OCI-LY1 (cell line): ENCODE data around the gene NDUFB7.
"Not testable (repeated sequence)": the region's sequence is repeated elsewhere in the genome, so short reads cannot be mapped to it uniquely, and the experiment has no call there.

Source experiments
- H2AFZ ChIP-seq: fragments of 200-600 bp; sonication (generic), shearing (Covaris generic); 2 replicates; pipeline ENCODE4 v1.6.0; 2014; ENCODE audit warnings: antibody characterized with exemption, mild to moderate bottlenecking, low read length
- H3F3A ChIP-seq: fragments of 200-600 bp; sonication (generic), shearing (Covaris generic); 2 replicates; pipeline ENCODE4 v1.6.0; 2014; ENCODE audit warnings: mild to moderate bottlenecking, antibody characterized with exemption, low read length, moderate library complexity; ENCODE audit not compliant: insufficient read depth
- H3K27ac ChIP-seq: fragments of 200-600 bp; sonication (generic); 2 replicates; pipeline ENCODE4 v1.5.1; 2014; ENCODE audit warnings: low read length, mixed run types, mild to moderate bottlenecking, low read depth; ENCODE audit not compliant: poor library complexity, severe bottlenecking
- H3K27me3 ChIP-seq: fragments of 200-600 bp; sonication (generic); 2 replicates; pipeline ENCODE4 v1.6.0; 2014; ENCODE audit warnings: antibody characterized with exemption, mild to moderate bottlenecking, low read length, moderate library complexity; ENCODE audit not compliant: insufficient read depth
- H3K36me3 ChIP-seq: fragments of 200-600 bp; sonication (generic); 2 replicates; pipeline ENCODE4 v1.6.1; 2014; ENCODE audit warnings: mild to moderate bottlenecking, antibody characterized with exemption, low read length, moderate library complexity, mixed read lengths; ENCODE audit not compliant: insufficient read depth
- H3K4me1 ChIP-seq: fragments of 200-600 bp; sonication (generic); 2 replicates; pipeline ENCODE4 v1.5.1; 2014; ENCODE audit warnings: mild to moderate bottlenecking, low read length, moderate library complexity; ENCODE audit not compliant: insufficient read depth, severe bottlenecking
- H3K4me2 ChIP-seq: fragments of 200-600 bp; sonication (generic), shearing (Covaris generic); 2 replicates; pipeline ENCODE4 v1.6.1; 2014; ENCODE audit warnings: low read length
- H3K4me3 ChIP-seq: fragments of 200-600 bp; sonication (generic); 2 replicates; pipeline ENCODE4 v1.5.1; 2014; ENCODE audit warnings: low read length, low read depth, mild to moderate bottlenecking, mixed read lengths; ENCODE audit not compliant: poor library complexity, severe bottlenecking
- H3K79me2 ChIP-seq: fragments of 200-600 bp; shearing (Covaris generic); 2 replicates; pipeline ENCODE4 v1.6.1; 2016; ENCODE audit warnings: mixed run types, low read length, mixed read lengths; ENCODE audit not compliant: insufficient read depth
- H3K9ac ChIP-seq: fragments of 200-600 bp; sonication (generic), shearing (Covaris generic); 2 replicates; pipeline ENCODE4 v1.6.1; 2014; ENCODE audit warnings: mild to moderate bottlenecking, low read length, mixed read lengths
- H3K9me2 ChIP-seq: fragments of 200-600 bp; sonication (generic), shearing (Covaris generic); 2 replicates; pipeline ENCODE4 v1.6.1; 2014; ENCODE audit warnings: low read depth, mild to moderate bottlenecking, low read length, mixed read lengths
- H3K9me3 ChIP-seq: fragments of 200-600 bp; shearing (Covaris generic); 2 replicates; pipeline ENCODE4 v1.6.1; 2014; ENCODE audit warnings: low read length, mixed read lengths
- H4K20me1 ChIP-seq: fragments of 200-600 bp; sonication (generic), shearing (Covaris generic); 2 replicates; pipeline ENCODE4 v1.6.0; 2016; ENCODE audit warnings: mild to moderate bottlenecking, low read length; ENCODE audit not compliant: insufficient read depth
- EZH2 ChIP-seq: fragments of 200-600 bp; sonication (generic), shearing (Covaris generic); IDR thresholded peaks from 2 replicates; pipeline ENCODE4 v1.8.0; 2017; ENCODE audit warnings: borderline replicate concordance, mixed run types, mild to moderate bottlenecking, antibody characterized with exemption, low read length, moderate library complexity, mixed read lengths
- TF ChIP-seq, protein P1 (sequence below): fragments of 200-600 bp; sonication (generic), shearing (Covaris generic); IDR thresholded peaks from 2 replicates; pipeline ENCODE4 v1.5.1; 2017; ENCODE audit warnings: mild to moderate bottlenecking, antibody characterized with exemption, low read length, moderate library complexity, mixed read lengths

The NDUFB7 gene

DNA sequence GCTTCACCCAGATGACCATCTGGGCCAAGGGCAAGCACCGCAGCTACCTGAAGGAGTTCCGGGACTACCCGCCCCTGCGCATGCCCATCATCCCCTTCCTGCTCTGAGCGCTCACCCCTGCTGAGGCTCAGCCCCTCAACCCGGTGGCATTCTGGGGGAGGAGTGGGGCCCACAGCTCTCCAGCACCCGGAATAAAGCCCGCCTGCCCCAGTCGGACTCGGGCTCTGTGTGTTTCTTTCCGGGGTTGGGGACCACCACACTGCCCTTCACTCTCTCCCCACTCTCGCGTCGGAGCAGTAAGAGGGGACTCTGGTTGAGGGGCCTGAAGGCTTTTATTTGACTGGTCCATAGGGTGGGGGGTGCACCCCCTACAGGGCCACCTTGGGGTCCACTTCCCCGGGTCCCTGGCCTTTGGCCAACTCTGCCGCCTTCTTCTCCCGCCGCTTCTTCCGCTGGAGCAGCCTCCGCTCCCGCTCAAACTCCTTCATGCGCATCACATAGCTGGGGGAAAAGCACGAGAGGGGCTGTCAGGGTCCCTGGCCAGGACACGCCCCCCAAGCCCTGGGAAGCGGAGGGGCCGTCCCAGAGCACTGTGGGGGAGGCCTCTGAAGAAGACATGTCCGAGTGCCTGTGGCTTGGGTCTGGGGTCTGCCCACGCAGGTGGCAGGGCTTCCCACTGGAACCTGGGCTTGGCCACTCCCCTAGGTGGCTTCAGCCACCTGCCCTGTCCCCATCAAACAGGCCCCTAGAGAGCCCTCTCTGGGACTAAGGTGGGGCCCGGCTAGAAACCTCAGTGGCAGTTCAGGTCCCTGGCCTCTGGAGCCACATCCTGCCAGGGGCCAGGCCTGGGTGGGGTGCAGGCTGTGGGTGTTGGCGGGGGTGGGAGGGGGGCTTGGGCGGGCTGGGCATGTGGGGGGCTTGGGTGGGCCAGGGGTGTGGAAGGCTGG, 5.8 kb downstream of the NDUFB7 start:
- peaks cover 3% of the 10 kb centered on the region; the same call in 1 of the 2 replicates for H3K79me2 ChIP-seq
- peaks cover 33% of the 10 kb centered on the region; the same call in 1 of the 2 replicates for H3K36me3 ChIP-seq
- no peak overlapping the region for H3K9ac ChIP-seq
- no peak overlapping the region for H3K4me3 ChIP-seq
- H3K27ac ChIP-seq: no peak overlapping the region
- peaks cover 11% of the 10 kb centered on the region for H3K4me1 ChIP-seq
- no peaks in the 10 kb centered on the region for H3K9me3 ChIP-seq
- H3K9me2 ChIP-seq: no peaks in the 10 kb centered on the region
- H3K27me3 ChIP-seq: no peaks in the 10 kb centered on the region
- H3K4me2 ChIP-seq: no peak overlapping the region
- TF ChIP-seq, protein P1, sequence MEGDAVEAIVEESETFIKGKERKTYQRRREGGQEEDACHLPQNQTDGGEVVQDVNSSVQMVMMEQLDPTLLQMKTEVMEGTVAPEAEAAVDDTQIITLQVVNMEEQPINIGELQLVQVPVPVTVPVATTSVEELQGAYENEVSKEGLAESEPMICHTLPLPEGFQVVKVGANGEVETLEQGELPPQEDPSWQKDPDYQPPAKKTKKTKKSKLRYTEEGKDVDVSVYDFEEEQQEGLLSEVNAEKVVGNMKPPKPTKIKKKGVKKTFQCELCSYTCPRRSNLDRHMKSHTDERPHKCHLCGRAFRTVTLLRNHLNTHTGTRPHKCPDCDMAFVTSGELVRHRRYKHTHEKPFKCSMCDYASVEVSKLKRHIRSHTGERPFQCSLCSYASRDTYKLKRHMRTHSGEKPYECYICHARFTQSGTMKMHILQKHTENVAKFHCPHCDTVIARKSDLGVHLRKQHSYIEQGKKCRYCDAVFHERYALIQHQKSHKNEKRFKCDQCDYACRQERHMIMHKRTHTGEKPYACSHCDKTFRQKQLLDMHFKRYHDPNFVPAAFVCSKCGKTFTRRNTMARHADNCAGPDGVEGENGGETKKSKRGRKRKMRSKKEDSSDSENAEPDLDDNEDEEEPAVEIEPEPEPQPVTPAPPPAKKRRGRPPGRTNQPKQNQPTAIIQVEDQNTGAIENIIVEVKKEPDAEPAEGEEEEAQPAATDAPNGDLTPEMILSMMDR: no peak
- TF ChIP-seq EZH2: no peak
- H2AFZ ChIP-seq: no peak overlapping the region
- H3F3A ChIP-seq: no peaks in the 10 kb centered on the region
- no peaks in the 10 kb centered on the region for H4K20me1 ChIP-seq

DNA sequence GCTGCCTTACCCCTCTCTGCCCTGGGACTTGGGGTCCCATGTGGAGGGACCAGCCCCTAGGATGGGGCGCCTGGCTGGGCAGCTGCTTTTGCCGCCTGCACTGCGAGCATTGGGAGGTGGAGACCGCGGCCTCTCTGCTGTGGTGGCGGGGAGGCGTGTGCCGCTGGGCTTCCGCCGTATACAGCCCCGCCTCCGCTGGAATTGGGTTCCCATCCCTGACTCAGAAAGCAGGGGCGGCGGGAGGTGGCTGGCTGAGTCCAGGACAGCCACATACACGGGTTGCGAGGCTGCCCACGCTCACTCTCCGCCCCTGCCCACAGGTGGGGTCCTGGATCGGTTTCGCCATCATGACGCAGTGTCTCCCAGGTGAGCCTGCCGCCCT, 6.6 kb downstream of the NDUFB7 start:
- Histone ChIP-seq H3K4me2 (no peak overlapping the region), H3K9me3 (no peaks in the 10 kb centered on the region), H4K20me1 (no peaks in the 10 kb centered on the region), H3F3A (no peaks in the 10 kb centered on the region), H3K4me3 (no peak overlapping the region), H3K27ac (no peak overlapping the region), H3K36me3 (peaks cover 33% of the 10 kb centered on the region; the same call in 1 of the 2 replicates), H3K27me3 (no peaks in the 10 kb centered on the region), H3K9ac (no peak overlapping the region), H3K79me2 (no peaks in the 10 kb centered on the region), H3K4me1 (peaks cover 10% of the 10 kb centered on the region), H3K9me2 (no peaks in the 10 kb centered on the region), H2AFZ (no peak overlapping the region)
- no peak for TF ChIP-seq EZH2
- TF ChIP-seq, protein P1: no peak

DNA sequence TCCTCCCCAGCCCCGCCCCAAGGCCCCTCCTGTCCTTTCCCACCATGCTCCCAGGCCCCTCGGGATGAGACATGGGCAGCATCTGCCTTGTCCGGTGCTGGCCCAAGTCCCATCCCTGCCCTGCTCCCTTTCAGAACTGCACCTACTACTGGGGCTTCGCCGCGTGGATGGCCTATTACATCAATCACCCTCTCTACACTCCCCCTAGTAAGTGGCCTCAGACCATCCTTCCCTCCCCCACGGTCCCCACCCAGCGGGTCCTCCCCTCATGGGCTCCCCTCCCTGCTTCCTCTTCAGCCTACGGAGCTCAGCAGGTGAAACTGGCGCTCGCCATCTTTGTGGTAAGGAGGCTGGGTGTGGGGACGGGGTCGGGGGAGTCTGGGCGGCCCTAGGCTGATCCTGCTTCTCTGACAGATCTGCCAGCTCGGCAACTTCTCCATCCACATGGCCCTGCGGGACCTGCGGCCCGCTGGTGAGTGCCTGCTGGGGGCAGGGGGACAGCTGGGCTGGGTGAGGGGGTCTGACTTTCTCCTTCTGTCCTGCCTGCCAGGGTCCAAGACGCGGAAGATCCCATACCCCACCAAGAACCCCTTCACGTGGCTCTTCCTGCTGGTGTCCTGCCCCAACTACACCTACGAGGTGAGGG, 7.1 kb downstream of the NDUFB7 start:
- Histone ChIP-seq H3K36me3 (peaks cover 33% of the 10 kb centered on the region; the same call in 1 of the 2 replicates), H3K4me1 (peaks cover 14% of the 10 kb centered on the region), H3K27ac (peak overlapping the region; percentile 38)
- not testable (repeated sequence) for H3K9ac ChIP-seq, H3F3A ChIP-seq, H2AFZ ChIP-seq, H3K9me3 ChIP-seq, H3K79me2 ChIP-seq, H3K9me2 ChIP-seq, H3K27me3 ChIP-seq, H3K4me3 ChIP-seq, H3K4me2 ChIP-seq, H4K20me1 ChIP-seq
